Dedifferentiated amniotic fluid mesenchymal stem cell (primary cell): ENCODE measurements around the gene HSP90AA1.
"Not testable (repeated sequence)": the region's sequence is repeated elsewhere in the genome, so short reads cannot be mapped to it uniquely, and the experiment has no call there.

Source experiments
- DNase-seq: peaks from one replicate; pipeline ENCODE4 v3.0.0-alpha.2; 2016; ENCODE audit errors: extremely low spot score

HSP90AA1 gene

DNA sequence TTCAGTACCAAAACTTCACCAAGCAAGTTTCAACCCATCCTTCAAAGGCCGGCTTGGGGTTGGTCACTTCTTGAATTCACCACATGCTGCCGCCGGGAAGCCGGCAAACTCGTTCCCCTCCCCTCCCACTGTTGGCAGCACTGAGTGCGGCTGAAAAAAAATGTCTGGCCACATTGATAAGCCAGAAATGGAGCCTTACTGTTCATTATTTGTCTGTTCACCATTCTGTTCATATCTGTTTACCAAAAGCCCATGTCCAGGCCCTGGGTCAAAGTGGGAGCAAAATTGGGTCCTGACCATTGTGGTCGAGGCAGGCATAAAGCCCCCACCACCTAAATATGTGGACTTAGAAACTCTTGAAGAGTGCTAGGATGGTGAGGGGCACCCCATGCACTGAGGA lies 7.3 kb upstream of the HSP90AA1 start:
- no peak for DNase-seq

DNA sequence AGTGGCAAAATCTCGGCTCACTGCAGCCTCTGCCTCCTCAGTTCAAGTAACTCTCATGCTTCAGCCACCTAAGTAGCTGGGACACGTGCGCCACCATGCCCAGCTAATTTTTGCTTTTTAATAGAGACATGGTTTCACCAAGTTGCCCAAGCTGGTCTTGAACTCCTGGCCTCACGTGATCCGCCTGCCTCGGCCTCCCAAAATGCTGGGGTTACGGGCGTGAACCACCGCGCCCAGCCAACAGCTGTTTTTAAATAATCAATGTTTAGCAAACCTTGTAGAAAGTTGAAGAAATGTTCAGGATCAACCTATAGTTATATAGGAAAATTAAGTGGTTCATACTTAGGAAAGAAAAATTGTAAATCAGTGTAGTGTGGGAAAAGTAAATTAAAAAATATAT lies 6.0 kb upstream of the HSP90AA1 start:
- DNase-seq, result no peak

DNA sequence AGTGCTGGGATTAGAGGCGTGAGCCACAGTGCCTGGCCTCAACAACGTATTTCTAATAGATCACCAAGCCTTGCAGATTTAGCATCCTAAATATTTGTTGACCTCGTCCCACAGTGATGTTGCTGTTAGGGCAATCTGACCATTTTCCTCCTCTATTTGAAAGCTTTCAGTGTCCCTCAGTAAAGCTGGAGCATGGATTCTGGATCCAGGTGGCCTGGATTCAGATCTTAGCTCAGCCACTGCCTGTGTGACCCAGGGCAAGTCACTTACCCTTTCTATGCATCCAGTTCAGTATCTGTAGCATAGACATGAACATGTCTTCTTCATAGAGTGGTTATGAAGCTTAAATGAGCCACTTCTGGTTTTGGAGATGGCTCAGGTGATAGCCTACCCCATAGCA lies 3.9 kb upstream of the HSP90AA1 start:
- no peak for DNase-seq

DNA sequence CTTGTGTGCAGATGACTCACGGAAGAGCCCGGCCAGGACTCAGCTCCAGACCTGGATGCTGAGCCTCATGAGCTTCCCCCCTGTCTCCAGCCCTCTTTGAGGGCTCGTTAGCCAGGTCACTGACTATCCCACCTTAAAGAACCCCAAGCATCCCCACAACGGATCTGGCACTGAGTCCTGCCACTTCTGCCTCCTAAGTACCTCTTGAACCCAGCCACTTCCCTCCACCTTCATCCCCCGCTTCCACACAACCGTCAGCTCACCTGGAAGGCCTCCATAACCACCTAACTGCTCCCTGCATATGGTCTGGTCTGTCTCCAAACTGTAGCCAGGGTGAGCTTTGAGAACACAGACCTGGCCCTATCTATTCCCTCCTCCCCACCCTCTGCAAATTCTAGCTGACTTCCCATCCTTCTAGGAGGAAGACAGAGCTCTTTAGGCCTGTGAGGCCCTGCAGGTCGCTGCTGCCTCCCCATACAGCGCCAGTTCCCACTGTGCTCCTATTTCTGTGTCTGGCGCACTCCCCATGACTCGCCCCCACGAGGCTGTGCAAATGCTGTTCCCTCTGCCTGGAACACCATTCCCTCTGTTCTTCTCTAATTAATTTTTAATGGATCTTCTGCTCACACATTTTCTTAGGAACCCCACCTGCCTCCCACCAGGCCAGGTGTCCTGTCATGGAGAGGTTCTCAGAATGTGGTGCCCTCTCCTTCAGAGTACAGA lies 2.9 kb upstream of the HSP90AA1 start:
- no peak for DNase-seq

DNA sequence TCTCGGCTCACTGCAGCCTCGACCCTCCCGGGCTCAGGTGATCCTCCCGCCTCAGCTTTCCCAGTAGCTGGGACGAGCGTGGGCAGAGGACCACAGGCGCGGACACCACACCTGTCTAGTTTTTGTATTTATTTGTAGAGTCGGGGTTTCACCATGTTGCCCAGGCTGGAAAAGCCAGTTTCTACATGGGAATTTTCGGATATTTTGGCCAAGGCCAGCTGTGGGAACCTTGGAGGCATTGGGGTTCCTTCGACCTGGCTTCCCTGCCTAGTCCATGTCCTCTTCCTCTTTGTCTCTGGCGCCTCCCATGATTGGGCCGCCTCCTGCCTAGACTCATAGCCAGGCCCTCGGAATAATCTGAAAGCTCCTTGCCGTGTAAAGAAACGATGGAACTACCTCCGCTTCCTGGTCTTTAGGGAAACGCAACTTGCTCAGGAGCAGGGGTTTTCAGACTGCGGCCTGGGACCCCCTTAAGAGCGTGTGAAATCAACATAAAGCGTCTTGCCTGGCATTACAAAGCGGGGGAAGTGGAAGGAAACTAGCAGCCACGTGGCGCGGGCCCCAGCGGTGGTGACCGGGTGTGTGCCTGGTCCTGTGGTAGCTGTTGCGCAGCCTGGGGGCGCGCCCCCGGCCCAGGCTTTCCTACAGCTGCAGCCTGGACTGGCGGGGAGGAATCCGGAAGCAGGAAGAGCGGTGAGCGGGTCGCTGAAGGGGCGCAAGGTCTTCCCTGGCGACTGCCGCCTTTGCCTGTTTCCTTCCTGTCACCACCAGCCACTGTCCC lies 1.4 kb upstream of the HSP90AA1 start:
- DNase-seq, result no peak

DNA sequence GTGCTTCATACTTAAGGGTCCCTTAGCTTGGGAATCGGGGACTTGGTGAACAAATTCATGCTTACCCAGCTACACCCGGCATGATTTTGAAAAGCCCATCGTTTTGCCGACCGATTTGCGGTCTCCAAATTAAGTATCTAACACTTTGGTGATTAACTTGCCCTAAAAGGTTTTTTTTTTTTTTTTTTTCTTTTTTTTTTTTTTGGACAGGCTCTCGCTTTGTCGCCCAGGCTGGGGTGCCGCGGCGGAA lies 843 bp upstream of the HSP90AA1 start:
- DNase-seq, result no peak

DNA sequence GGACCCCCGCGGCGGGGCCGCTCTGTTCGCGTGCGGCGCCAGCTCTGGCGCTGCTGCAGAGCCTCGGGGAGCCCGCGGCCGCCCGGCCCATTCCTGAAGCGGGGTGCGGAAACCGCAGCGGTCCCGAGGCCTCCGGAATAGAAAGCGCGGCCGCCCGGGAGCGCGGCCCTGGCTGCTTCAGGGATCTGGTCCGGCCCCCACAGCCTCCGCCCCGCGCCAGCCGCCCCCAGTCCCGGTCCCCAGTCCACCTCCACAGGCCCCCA lies 204 bp downstream of the HSP90AA1 start:
- DNase-seq, result no peak

DNA sequence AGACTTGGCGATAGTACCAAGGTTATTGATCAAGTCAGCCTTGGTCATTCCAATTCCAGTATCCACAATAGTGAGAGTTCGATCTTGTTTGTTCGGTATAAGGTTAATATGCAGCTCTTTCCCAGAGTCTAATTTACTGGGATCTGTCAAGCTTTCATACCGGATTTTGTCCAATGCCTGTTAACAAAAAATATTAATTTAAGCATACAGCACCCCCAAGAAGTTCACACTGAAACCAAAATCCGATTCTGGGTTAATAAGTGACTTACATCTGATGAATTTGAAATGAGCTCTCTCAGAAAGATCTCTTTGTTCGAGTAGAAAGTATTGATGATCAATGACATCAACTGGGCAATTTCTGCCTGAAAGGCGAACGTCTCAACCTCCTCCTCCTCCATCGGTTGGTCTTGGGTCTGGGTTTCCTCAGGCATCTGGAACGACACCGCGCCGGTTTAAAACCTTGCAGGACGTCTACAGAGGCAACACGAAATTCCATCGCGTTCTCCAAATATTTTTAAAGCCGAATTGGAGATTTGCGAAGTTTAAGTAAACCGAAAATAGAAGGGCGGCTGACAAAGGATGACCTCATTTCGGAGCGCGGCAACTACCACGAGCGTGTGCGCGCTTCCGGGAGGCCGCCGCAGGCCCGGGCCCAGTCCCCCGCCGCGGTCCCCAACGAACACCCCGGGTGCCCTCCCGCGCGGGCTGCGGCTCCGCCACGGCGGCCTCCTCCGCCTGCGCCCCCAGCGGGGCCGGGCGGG lies 716 bp downstream of the HSP90AA1 start:
- peak; percentile 56 for DNase-seq

DNA sequence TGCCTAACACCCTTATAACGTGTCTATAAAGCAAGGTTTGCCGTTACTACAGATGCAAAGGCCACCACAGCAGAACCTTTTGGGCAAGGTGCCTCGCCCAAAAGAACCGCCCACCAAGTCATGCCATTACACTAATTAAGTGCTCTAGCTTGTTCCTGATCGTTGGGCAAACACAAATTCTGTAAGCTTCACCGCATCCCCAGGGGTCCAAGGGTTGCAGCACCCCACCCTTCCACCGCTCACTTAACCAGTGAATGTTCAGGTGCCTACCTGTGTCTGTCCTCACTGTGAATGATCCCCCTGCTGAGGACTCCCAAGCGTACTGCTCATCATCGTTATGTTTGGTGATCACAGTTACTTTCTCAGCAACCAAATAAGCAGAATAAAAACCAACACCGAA lies 1.4 kb downstream of the HSP90AA1 start:
- no peak for DNase-seq

DNA sequence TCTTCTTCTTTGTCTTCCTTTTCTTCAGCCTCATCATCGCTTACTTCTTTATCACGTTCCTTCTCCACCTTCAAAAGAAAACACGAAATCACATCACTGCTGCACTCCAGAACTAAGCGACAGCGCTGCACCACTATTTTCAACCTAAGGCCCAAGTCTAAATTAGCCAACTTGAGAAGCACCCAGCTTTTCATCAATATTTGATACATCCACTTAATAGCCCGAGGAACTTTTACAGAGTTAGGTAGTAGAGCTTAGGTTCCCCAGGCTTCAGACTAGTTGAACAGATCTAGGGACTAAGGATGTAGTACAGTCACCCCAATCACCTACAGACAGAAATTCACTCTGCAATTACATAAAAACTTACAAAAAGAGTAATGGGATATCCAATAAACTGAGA lies 1.9 kb downstream of the HSP90AA1 start:
- no peak for DNase-seq

DNA sequence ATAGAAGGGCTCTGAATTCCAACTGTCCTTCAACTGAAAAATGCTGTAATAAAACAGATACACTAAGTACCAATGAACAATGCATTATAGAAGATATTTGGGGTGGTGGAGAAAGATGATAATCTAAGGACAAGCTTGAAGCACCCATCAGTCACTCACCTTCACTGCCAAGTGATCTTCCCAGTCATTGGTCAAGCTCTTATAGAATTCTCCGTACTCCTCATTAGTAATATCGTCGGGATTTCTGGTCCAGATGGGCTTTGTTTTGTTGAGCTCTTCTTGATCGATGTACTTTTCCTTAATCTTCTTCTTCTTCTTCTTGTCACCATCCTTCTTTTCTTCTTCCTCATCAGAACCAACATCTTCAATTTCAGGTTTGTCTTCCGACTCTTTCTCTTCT lies 2.3 kb downstream of the HSP90AA1 start:
- not testable (repeated sequence) for DNase-seq

DNA sequence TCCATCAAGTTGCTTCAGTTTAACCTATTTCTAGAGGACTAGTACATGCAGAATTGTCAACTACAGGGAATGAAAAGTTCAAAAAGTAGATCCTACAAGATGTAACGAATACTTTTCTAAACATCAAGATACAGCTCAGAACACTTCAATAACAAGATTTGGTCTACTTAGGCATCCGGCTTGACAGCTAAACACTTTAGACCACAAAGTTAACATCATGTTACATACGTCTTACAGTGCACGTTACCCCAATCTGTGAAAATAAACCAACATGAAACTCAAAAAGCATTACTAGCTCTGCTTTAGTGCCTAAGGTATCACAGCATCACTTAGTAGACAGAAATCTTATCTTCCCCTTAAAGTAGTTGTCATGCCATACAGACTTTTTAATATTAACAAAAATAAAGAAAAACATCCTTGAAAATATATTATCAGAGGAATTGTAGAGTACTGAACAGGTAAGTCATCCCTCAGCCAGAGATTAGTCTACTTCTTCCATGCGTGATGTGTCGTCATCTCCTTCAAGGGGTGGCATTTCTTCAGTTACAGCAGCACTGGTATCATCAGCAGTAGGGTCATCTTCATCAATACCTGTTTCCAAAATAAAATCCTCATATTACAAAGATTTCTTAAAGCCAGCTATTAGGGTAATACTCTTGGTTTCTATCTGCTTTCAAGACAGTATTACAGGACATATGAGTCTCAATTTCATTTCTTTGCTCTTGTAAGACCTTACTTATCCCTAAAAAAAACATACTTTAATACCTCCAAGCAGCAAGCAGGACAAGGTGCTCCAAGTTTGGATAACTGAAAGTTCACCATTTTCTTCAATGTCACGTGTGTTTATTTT lies 5.4 kb downstream of the HSP90AA1 start:
- no peak for DNase-seq

DNA sequence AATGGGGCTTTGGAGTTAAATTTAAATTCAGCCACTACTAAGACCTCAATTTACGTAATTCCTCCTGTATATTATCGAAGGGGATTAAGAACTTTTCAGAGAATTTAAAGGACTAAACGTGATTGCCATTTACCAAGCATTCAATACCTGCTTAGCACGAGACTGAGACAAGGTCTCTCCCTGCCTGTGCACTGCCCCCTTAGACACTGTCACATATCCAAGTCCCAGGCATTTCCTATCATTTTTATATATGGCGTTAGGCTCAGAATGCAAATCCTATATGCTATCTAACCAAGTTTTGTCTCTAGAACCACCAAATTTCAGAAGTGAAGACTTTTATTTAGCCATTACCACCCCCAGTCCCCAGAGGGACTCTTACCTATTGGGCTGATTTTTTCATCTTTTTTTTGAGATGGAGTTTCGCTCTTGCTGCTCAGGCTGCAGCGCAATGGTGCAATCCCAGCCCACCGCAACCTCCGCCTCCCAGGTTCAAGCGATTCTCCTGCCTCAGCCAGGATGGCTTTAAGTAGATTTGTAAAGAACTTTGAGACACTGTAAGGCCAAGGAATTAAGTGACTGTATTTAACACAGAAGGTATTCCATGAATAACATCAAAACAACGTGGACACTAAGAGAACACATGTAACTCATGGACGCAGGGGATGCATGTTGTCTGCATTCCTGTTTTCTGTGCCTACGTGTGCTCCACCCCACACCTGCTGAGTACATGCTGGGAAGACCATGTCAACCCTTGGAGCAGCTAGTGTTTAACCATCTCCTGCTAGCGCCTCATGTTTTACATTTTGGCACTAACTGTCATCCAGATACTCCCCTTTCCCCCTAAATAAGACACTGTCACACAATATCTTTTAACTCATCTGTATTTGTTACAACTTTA lies 6.4 kb downstream of the HSP90AA1 start:
- no peak for DNase-seq

DNA sequence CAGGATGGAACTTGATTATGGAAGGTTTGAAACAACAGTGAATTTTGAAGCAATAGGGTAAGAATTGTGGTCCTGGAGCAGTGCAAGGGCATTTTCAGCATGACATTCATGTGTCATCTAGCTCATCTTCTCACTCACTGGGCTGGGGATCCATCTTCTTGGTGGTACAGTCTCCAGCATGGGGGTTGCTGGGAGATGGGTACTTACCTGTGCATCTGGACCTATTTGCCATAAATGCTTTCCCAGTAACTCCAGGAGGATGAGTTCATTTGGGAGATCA lies 7.2 kb downstream of the HSP90AA1 start:
- no peak for DNase-seq

DNA sequence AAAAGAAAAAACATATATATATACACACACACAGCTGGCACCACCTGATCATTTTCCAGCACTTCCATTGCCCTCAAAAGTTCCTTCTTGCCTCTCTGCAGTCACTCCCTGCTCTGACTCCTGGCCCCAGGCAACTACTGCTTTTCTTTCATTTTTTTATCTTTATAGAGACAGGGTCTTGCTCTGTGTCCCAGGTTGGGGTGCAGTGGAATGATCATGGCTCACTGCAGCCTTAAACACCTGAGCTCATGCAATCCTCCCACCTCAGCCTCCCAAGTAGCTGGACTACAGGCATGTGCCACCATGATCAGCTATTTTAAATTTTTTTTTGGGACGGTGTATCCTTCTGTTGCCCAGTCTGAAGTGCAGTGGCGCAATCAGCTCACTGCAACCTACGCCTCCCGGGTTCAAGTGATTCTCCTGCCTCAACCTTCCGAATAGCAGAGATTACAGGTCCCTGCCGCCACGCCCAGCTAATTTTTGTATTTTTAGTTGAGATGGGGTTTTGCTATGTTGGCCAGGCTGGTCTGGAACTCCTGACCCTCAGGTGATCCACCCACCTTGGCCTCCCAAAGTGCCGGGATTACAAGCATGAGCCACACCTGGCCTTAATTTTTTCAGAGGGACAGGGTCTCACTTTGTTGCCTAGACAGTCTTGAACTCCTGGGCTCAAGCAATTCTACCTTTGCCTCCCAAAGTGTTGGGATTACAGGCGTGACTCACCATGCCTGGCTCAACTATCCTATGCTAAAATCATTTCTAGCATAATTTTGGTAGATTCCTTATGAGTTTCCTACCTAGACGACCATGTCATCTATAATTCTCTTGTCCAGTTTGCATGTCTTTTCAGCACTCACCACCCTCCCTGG lies 7.8 kb downstream of the HSP90AA1 start:
- no peak for DNase-seq

DNA sequence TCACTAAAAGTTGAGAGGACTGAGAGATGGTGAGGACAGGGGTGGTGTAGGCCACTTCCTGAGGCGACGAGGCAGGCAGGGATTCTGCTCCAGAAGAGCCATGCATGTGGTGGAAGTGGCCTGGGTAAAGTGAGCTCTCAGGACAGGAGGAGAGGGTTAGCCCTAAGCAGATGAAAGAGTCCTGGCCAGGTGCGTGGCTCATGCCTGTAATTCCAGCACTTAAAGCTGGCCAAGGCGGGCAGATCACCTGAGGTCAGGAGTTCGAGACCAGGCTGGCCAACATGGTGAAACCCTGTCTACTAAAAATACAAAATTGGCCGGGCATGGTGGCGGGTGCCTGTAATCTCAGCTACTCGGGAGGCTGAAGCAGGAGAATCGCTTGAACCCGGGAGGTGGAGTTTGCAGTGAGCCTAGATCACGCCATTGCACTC lies 8.5 kb downstream of the HSP90AA1 start:
- not testable (repeated sequence) for DNase-seq

DNA sequence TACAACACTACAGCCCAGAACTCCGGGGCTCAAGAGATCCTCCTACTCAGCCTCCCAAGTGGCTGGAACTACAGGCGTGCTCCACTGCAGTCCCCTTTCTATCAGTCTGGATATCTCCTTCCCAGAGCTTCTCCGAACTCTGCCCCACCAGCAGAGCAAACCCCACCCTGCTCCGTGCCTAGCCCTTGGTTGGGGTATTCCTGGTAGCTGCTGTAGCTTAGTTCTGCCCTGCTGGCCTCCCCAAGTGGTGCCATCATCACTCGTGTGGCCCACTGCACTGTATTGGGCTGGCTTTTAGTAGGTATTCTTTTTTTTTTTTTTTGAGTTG lies 9.5 kb downstream of the HSP90AA1 start:
- DNase-seq, result no peak

DNA sequence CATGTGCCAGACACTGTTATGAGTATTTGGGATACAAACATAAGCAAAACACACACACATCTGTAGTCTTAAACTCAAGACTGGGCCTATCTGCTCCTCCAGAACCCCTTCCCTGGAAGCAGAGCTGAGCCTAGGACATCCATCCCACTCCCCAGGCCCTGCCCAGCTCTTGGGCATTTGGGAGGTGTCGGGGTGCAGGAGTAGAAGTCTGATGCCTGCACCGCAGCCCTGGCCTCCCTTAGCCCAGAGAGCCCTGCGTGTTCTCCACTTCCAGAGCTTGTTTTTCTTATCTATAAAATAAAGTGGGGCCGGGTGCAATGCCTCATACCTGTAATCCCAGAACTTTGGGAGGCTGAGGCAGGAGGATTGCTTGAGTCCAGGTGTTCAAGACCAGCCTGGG lies 11.7 kb downstream of the HSP90AA1 start:
- no peak for DNase-seq

DNA sequence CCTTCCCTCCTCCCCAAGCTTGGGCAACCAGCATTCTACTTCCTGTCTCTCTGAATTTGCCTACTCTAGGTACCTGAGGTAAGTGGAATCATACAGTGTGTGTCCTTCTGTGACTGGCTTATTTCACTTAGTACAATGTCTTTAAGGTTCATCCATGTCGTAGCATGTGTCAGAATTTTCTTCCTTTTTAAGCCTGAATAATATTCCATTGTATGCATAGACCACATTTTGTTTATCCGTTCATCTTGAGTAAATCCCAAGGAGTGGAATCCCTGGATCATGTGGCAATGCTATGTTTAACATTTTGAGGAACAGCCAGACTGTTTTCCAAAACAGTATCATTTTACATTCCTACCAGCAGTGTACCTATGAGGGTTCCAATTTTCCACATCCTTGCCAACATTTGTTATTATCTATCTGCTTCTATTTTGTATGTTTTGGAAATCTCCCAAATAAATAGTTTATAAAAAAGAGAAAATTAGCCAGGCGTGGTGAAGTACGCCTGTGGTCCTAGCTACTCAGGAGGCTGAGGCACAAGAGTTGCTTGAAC lies 12.4 kb downstream of the HSP90AA1 start:
- no peak for DNase-seq

DNA sequence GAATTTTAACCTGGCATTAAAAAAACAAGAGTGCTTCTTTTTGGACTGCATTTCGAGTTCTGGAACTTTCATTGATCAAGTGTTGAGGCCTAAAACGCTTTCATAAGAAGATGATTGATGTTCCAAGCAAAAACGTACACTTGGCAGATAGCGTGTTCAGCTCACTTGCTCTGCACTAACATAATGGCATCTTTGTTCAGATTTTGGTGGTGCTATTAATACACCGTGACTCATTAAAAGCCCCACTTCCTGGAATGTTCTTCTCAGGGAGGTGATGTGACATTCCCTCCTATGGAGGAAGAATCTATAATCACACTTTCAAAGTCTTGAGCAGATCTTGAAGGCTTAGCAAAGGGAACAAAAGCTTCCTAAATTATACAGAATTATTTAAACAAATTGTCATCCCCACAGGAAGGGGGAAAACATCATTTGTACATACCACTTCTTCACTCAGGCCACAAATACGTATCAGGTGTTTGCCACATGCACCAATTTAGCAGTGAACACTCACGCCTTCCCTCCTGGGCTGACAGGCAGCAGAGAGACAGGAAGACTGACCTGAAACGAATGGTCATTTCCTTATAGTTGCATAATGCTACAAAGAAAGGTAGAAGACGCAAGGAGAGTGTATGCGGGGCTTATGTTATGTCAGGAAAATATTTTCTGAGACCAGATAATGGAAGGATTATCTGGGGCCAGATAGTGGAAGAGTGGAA lies 15.4 kb downstream of the HSP90AA1 start:
- DNase-seq, result peak; percentile 23
